Stomach (tissue), 4 donors: ENCODE data around the gene EBI3.

Source experiments
- CTCF ChIP-seq, 7 experiments: fragments of 450-650 bp in 4 of 7; fragments of 200-600 bp in 3 of 7; sonication (generic) in 3 of 7; IDR thresholded peaks; one replicate each; pipeline ENCODE4 v1.5.1; 2016 to 2019; ENCODE audit warnings: antibody characterized with exemption in 7 of 7, control low read depth in 2 of 7, mild to moderate bottlenecking in 1 of 7
- POLR2AphosphoS5 ChIP-seq, 3 donors: sonication (generic); formaldehyde crosslinking; IDR thresholded peaks; one replicate each; pipeline ENCODE4 v1.6.1; 2016; ENCODE audit warnings: antibody characterized with exemption in 3 of 3

- no peak for TF ChIP-seq CTCF (IDR thresholded peaks at IDR 0.05)
- TF ChIP-seq POLR2AphosphoS5 (IDR thresholded peaks at IDR 0.05) = no peak
These were observed 45.2 kb upstream of the EBI3 start for GRCh38 chr19:4183967-4184717.
